ENCODE results near the gene PASK.

Gene PASK

GRCh38 chr2:241179899-241180298 lies 30.6 kb upstream of the PASK start:
- no peak for DNase-seq

DNA sequence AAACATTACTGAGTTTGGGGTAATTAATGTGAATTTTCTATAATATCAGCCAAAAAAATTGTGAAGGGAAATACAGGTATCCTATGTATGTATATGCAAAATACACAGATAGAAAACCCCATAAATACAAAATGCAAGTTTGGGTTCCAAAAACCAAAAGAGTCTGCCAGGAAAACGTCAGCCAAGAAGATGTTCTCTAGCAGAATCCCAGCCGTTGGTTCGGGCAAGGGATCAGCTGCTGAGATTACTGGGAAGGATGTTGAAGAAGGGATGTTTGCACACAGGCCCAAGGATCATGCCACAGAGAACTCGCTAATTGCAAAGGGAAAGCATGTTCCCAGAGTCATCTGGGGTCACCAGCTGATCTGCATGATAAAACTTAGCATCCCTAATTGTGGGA lies 29.7 kb upstream of the PASK start:
- DNase-seq, result no peak

GRCh38 chr2:241177526-241178334 lies 28.5 kb upstream of the PASK start:
- no peak for DNase-seq

GRCh38 chr2:241173557-241173956 lies 24.3 kb upstream of the PASK start:
- no peak for DNase-seq

GRCh38 chr2:241168366-241168765 lies 19.1 kb upstream of the PASK start:
- no peak for DNase-seq

- DNase-seq, result no peak
Observed at GRCh38 chr2:241163601-241164118, 14.4 kb upstream of the PASK start.

- no peak for DNase-seq
Observed at GRCh38 chr2:241161646-241162281, 12.5 kb upstream of the PASK start.

- DNase-seq, result no peak
Observed at GRCh38 chr2:241160318-241160717, 11.0 kb upstream of the PASK start.

DNA sequence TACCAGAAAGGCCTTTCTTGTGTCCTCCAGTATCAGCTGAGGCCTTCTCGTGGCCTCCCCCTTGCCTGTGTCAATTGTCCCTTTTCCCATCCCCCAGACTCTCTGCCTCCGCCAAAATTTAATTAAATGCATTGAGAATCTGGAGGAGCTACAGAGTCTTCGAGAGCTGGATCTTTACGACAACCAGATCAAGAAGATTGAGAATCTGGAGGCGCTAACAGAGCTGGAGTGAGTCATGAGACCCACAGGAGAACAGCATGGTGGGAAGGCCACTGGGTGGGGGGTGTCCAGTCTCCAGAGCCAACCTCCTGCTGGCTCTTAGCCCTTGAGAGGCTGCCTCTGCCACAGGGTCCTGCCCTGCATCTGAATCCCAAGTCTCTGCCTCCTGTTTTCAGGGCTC lies 9.8 kb upstream of the PASK start:
- no peak for DNase-seq

- DNase-seq, result no peak
Observed at GRCh38 chr2:241158546-241158900, 9.3 kb upstream of the PASK start.

DNA sequence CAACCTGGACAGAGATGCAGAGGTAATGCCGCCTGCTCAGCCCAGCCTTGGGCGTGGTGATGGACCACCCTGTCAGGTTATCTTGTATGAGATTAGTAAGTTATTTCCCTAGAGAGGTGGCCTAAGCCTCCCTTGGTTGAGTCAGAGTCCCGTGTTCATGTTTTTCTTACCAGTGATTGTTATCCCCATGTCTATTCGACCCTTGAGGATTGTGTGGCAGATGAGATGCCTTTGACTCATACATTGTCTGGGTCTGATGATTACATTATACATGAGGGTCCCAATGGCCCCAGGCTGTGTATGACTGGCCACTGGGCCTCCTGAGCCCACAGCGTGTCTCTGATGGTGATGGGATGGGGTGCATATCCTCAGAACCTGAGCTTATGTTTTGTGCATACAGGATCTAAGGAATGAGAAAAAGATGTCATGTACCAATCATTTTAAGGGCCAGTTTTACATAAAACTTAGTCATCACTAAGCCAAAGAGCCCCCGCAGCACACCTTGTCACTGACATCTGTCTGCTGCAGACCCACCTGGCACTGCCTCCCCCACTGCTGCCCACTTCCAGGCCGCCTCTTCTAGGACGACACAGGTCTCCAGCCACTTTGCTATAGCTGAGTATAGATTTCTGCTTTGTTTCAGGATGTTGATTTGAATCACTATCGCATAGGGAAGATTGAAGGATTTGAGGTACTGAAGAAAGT lies 8.7 kb upstream of the PASK start:
- DNase-seq, result no peak

DNA sequence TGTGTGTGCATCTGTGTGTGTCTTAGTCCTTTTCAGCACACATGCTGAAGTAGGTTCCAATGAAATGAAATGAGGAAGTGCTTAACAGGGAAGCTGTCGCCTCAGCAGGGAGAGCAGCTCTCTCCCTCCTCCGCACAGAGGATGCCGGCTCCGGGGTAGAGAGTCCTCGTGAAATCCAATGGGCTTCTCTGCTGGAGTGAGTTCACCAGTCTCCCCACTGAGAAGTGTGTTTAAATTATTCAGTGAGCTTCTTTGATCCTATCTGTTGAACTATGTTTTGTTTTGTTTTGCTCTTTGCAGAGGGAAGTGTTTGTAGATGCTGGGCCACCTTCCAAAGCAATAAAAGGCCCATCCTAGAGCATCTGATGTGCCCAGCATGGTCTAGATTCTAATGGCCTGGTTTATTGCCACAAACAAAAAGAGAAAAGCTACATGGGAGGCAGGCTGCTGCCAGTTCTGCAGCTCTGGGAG lies 7.7 kb upstream of the PASK start:
- DNase-seq, result no peak

- no peak for DNase-seq
Observed at GRCh38 chr2:241155936-241156335, 6.7 kb upstream of the PASK start.

DNA sequence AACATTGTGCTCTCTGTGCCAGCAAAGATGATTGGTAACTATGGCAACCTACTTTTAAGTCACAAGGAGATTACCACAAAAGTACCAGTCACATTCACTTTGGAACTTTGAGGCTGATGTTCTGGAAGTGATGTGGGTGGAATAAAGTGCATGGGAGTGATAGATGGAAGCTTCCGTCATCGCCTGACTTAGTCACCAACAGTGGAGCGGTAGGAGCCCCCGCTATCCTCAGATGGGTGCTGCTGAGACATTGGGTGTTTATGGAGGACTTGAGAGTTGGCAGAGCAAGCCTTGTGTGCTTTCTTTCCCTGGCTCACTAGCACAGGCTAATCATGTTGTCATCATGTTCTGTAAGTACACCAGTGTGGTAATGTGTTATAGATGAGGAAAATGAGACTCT lies 5.6 kb upstream of the PASK start:
- no peak for DNase-seq

- no peak for DNase-seq
Observed at GRCh38 chr2:241153616-241154015, 4.3 kb upstream of the PASK start.

DNA sequence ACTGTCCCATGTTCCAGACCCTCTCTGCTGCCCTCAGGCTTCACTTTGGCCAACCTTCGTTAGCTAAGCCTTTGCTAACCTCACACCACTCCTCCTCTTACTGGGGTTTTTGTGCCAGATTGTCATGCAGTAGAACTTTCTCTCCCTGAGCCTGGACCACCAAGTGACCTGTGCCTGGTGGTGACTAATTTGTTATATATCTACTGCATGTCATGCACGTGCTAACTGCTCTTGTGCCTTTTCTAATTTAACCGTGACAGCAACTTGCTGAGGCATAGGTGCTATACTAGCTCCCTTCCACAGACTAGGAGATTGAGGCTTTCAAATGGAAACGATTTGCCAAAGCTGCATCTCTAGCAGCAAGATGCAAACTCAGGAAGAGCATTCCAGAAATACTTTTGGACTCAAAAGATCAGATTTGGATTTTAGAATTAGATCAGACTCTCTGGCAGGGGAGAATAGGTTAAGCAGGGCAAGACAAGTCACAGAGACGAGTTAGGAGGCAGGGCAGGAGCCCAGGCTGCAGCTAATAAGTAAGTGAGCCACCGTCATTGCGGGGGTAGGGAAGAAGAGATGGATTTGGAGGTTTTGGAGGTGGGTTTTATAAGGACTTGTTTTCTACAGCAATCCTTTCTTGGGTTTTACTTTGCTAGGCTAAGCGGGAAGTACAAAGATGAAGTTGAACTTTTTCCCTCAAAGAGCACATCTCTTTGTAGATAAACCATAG lies 2.8 kb upstream of the PASK start:
- DNase-seq, result no peak

GRCh38 chr2:241150660-241151530 lies 1.6 kb upstream of the PASK start:
- DNase-seq, result no peak

DNA sequence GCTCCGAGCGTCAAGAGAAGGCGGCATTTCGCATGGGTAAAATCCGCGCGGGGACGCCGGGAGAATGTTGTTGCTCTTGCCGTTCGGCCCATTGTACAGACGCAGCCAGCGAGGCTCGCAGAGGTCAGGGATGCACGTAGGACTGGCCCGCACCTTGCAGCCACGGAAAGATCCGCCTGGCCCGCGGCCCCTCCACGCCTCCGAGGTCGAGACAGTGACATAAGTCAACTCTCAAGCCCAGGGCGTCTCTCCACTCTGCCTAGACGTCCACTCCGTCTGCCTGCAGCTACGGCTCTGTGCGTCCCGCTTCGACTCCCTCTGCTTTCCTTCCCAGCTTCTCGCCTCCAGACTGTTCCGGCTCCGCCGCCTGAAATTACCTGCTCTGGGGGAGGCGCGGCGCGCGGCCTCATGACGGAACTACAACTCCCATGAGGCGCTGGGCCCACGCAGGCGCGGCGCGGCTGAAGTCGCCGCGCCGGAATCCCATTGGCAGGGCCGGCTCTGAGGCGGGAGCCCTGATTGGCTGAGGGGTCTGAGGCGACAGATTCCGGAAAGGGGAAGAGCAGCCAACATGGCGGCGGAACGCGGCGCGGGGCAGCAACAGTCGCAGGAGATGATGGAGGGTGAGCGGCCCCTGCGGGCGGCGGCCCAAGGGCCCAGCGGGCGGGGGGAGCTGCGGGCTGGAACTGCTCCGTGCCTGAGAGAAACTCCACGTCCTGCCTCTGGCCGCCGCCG lies 820 bp upstream of the PASK start, which contains the start of gene PPP1R7:
Gene PPP1R7 (plus strand): TSS at position 543 of the 735 bp plus-strand sequence. CDS start 29 bp downstream, at position 572.
- peak; percentile 92 for DNase-seq

DNA sequence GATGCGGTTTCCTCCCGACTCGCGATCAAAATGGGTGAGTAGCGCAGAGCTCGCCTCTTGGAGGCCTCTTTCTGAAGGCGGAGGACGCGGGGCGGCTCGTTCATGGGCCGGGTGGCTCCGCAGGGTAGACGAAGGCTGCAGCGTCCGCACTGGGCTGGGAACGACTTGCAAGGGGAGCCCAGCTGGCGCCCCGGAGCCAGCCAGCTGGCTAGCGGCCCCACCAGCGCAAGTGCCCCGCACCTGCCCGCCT lies 328 bp upstream of the PASK start:
- DNase-seq, result no peak

GRCh38 chr2:241148239-241148638 lies 1.0 kb downstream of the PASK start:
- no peak for DNase-seq

- no peak for DNase-seq
Observed at GRCh38 chr2:241147336-241147735, 1.9 kb downstream of the PASK start.

All from effector CD8-positive, alpha-beta T cell (primary cell).